ENCODE measurements around the gene MAD1L1.
"Not testable (repeated sequence)": the region's sequence is repeated elsewhere in the genome, so short reads cannot be mapped to it uniquely, and the experiment has no call there.

Gene MAD1L1

GRCh38 chr7:1936006-1936310 is 296.8 kb downstream of the MAD1L1 start:
- no peak for DNase-seq

- no peak for DNase-seq
These were observed 297.4 kb downstream of the MAD1L1 start for GRCh38 chr7:1935176-1936005.

GRCh38 chr7:1934756-1935155 is 298.0 kb downstream of the MAD1L1 start:
- DNase-seq, result no peak

- DNase-seq, result no peak
These were observed 298.7 kb downstream of the MAD1L1 start for GRCh38 chr7:1934017-1934416.

GRCh38 chr7:1933066-1933750 is 299.5 kb downstream of the MAD1L1 start:
- DNase-seq, result no peak

GRCh38 chr7:1931951-1932270 is 300.8 kb downstream of the MAD1L1 start:
- DNase-seq, result no peak

- peak; percentile 47 for DNase-seq
These were observed 301.3 kb downstream of the MAD1L1 start for GRCh38 chr7:1931256-1931950.

GRCh38 chr7:1930381-1931065 is 302.2 kb downstream of the MAD1L1 start:
- DNase-seq, result no peak

GRCh38 chr7:1929349-1929925 is 303.3 kb downstream of the MAD1L1 start:
- DNase-seq, result not testable (repeated sequence)

GRCh38 chr7:1928645-1929348 is 303.9 kb downstream of the MAD1L1 start:
- DNase-seq, result no peak

GRCh38 chr7:1927937-1928644 is 304.7 kb downstream of the MAD1L1 start:
- DNase-seq, result no peak

- no peak for DNase-seq
These were observed 305.8 kb downstream of the MAD1L1 start for GRCh38 chr7:1926908-1927306.

GRCh38 chr7:1925973-1926907 is 306.5 kb downstream of the MAD1L1 start:
- peak; percentile 20 for DNase-seq

GRCh38 chr7:1925349-1925748 is 307.4 kb downstream of the MAD1L1 start:
- DNase-seq, result no peak

- peak; percentile 96 for DNase-seq
These were observed 308.4 kb downstream of the MAD1L1 start for GRCh38 chr7:1924258-1924817.

- no peak for DNase-seq
These were observed 309.1 kb downstream of the MAD1L1 start for GRCh38 chr7:1923409-1924257.

- DNase-seq, result peak; percentile 50
These were observed 309.9 kb downstream of the MAD1L1 start for GRCh38 chr7:1922870-1923236.

- DNase-seq, result peak; percentile 74
These were observed 310.5 kb downstream of the MAD1L1 start for GRCh38 chr7:1922071-1922869.
